GM19397 (cell line): ENCODE results near the gene PI3.
"Not testable (repeated sequence)": the region's sequence is repeated elsewhere in the genome, so short reads cannot be mapped to it uniquely, and the experiment has no call there.

Experiments used
- ATAC-seq: cut with Tn5 transposase; IDR thresholded peaks from one replicate; pipeline ENCODE4 v1.9.1; 2021; ENCODE audit warnings: mild to moderate bottlenecking, moderate library complexity; ENCODE audit not compliant: unreplicated experiment

Gene PI3, protein sequence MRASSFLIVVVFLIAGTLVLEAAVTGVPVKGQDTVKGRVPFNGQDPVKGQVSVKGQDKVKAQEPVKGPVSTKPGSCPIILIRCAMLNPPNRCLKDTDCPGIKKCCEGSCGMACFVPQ

DNA sequence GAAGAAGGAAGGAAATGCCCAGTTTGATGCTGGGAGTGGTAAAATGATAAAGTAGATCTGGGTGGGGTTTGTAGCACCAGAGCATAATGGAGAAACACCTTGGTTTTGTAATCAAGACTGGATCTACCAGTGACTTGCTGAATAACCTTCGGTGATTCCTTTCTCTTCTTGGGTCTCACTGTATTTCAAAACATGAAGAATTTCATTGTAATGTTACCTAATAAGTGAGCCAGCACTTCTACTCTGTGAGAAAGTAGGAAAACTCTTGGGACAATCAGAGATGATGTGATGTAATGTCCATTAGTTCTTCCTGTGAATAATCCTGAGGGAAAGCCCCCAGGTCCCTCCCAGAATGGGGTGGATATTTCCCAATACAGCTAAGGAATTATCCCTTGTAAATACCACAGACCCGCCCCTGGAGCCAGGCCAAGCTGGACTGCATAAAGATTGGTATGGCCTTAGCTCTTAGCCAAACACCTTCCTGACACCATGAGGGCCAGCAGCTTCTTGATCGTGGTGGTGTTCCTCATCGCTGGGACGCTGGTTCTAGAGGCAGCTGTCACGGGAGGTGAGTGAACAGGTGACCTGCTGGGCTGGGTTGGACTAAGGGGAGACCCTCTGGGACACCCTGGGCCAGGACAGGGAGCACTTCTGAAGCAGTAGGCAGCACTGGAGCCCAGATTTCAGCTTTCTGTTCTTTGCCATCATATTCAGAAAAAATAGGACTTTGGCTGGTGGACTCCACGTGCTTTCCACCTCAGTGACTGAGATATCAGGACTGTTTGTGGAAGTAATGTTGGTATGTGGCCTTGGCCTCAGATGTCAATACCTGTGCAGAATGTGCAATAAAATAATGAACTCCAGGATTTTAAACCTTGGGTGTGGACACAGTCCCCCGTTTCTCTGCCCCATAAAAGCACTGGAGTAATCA is at the start of gene PI3:
Gene PI3 (plus strand): TSS at position 469 of the 931 bp plus-strand sequence. CDS start 21 bp downstream, at position 490.
- ATAC-seq: no peak

DNA sequence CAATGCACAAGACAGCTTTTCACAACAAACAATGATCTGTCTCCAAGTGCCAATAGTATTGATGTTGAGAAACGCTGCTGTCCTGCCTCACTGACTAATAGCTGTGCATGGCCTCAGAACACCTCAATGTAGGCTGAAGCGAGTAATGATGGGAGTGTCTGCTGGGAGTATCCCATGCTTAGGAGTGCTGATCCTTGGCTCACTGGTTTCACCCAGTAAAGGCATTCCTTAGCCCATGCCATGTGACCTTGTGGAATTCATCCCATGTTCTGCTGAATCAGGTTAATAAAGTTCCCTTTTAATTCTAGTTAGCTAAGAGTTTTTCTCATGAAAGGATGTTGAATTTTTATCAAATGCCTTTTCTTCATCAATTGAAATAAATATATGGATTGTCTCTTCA is 46.6 kb upstream of the PI3 start:
- ATAC-seq: no peak

DNA sequence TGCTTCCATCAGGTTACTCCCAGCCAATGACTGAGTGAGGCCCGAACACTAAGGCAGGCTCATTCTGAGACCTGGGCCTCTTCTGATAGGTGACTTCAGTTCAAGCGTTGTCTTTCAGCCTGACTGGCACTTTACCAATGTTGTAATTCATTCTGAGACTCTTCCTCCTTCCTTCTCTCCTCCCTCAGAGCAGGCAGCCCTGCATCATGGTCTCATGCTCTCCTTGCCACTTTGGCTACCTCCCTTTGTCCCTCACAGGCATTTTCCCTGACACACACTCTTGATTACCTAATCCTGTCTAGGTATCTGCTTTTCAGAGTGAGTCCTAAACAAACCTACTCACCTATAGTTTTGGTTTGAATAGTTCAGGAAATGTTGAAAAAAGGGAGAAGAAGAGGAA is 37.8 kb upstream of the PI3 start:
- no peak for ATAC-seq

DNA sequence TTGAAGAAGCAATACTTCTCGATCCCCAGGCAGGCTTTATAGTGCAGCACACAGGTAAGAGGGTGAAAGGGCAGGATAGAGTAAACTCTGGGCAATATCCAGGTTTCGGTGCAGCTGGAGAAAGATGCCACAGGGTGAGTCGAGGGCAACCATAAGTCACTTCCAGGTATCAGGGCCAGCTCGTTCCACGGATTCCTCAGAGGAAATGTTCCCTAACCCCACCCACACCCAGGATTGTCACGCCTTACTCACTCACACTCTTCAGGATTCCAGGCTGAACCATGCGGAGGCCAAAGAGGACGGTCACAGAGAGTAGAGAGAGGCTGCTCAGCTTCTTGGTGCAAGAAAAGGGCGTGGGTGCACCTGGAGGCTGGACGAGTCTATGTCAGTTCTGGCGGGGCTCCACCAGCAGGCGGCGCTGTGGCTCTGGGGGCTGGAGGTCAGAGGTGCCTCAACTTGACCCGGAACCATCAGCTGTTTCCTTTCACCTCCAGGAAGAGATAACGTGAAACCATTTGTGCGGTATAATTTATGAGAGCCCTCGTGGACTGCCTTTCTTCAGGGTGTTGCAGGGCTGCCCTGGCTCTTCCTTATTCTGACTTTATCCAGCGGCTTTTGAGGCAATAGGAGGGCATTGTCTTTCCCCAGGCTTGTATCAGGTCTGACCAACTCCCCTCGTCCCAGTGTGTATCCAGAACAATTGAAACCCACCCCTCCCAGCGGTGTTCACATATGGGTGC is 36.0 kb upstream of the PI3 start:
- ATAC-seq: no peak

DNA sequence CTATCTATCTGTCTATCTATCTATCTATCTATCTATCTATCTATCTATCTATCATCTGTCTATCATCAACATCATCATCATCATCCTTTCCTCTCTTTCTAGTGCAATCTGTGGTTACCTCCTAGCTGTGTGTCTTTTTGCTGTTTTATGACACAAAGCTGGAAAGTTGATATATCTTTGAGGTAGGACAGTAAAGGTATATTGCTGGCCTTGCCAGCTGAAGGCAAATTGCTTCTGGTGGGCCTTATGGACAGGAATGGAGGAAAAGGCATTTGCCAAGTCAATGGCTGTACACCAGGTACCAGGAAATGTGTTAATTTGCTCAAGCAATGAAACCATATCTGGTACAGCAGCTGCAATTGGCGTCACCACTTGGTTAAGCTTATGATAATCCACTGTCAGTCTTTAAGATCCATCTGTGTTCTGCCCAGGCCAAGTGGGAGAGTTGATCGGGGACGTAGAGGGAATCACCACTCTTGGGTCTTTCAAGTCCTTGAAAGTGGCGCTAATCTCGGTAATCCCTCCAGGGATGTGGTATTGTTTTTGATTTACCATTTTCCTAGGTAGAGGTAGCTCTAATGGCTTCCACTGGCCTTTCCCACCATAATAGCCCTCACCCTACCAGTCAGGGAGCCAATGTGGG is 34.8 kb upstream of the PI3 start:
- ATAC-seq: not testable (repeated sequence)

DNA sequence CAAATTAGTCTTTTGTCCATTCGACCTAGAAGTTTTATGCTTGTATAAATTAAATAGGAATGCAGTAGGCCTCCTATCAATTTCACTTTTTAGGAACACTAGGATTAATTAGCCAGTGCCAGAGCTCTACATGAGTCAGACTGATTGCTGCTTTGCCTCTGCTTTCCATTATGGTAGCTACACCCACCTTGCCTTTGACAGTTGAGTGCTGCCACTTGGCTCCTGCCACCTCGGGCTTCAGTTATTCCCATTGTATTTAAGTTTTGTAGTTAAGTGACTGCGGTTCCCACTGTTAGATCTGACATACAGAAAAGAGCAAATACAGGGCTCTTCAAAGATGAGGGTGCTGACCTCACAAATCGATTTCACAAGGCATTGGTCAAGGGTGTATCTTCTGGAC is 33.9 kb upstream of the PI3 start:
- no peak for ATAC-seq

DNA sequence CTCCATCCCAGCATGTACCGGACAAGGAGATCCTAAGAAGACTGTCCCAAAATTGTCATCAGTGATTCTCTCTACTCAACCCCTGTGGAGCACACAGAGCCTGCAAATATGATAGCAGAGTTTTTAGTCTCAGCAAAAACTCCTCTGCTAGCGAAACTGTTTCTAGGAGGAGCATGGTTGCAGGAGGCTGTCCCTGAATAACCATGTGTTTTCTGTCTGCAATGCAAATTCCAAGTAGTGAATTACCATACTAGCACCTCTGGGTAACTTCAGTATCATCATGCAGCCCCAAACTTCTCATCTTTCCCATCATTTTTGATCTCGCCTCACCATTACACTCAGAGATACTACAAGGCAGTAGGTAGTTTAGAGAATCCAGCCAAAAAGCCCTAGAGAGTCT is 25.6 kb upstream of the PI3 start:
- ATAC-seq: no peak

DNA sequence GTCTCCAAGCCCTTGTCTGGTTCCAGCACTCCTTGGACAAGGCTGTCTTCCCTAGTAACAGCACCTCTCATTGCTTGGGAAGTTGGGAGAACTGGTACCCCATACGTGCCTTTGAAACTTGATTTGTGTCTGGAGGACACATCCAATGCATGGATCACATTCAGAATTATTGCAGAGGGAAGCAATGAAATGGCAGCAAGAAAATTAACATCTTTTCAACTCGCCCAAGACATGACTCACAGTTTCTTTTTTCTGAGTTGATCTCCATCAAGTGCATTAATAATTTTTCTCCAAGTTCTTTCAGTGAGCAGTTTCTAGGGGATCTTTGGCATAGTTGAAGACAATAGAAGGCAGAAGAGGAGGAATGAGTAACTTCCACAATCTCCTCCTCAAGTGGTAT is 22.3 kb upstream of the PI3 start:
- ATAC-seq: no peak

DNA sequence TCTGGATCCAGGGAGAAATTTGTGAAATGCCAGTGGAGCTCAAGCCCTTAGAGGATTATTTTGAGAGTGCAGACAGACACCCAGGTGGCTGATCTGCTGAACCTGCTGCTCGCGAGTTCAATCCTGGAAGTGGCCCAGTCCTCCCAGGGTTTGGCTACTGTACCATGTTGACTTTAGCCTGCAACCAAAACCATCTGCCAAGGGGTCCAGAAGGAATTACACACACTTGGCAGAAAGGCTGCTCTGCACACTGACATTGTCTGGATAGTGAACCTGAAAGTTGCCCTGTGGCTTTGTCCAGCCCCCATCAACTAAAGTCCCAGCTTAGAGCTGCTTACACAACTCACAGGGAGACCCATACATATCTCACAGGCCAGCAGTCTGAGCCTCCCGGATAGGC is 21.6 kb upstream of the PI3 start:
- ATAC-seq: no peak

DNA sequence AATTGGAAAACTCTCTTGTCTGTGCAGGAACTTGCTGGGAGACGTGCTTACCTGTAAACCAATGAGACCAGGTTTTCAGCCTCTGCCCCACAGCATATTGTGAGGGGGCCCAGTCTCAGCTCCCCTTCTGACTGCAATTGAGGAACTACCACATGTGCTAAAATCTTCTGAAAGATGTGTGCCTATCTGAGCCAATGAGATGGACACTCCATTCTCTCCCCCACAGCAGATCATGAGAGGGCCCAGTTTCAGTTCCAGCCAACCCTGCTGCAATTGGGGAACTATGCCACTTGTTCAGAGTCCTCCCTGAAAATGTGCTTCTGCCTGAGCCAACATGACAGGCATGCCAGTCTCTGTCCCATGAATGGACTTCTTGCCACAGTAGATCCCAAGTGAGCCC is 20.9 kb upstream of the PI3 start:
- no peak for ATAC-seq

DNA sequence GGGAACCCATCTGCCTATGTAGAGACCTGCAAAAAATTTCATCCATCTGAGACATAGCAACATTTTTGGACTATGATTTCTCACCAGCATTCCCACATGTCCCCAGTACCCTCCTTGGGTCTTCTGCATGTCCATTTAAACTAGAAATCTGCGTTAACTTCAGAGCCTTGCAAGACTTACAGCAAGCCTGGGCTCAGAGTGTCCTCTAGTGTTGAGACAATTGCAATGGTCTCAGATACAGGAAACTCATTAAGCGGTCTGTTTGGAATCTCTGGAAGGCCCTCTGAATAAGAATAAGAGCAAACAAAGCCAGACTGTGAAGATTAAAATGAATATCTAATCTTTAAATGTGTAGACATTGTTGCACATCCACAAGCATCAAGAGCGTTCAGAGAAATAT is 20.5 kb upstream of the PI3 start:
- ATAC-seq: no peak

DNA sequence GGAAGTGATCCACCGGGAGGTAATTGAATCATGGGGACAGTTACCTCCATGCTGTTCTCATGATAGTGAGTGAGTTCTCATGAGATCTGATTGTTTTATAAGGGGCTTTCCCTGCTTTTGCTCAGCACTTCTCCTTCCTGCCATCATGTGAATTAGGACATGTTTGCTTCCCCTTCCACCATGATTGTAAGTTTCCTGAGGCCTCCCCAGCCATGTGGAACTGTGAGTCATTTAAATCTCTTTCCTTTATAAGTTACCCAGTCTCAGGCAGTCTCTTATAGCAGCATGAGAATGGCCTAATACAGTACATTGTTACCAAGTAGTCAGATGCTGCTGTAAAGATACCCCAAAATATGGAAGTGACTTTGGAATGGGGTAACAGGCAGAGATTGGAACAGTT is 19.9 kb upstream of the PI3 start:
- not testable (repeated sequence) for ATAC-seq

DNA sequence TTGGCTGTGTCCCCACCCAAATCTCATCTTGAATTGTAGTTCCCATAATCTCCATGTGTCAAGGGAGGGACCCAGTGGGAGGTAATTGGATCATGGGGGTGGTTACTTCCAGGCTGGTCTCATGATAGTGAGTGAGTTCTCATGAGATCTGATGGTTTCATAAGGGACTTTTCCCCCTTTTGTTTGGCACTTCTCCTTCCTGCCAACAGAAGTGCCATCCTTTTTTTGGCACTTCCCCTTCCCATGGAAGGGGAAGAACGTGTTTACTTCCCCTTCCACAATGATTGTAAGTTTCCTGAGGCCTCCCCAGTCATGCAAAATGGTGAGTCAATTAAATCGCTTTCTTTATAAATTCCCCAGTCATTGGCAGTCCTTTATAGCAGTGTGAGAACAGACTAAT is 18.0 kb upstream of the PI3 start:
- ATAC-seq: no peak

DNA sequence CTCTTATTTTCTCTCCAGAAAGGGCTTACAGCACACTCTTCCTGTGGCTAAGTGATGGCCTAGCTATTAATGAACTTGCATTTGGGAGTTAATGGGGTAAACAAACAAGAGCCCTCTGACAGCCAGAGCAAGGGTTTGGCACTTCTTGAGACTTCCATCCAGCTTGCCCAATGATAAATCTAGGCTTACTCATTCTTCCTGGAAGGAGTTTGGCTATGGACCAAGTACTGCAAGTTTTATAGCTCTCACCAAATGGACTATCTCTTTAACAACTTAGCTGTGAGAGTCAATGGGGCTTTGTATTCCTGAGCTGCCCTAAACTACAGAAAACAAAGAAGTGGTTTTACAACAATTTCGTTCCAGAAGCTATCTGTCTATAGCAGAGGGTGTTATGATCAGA is 16.7 kb upstream of the PI3 start:
- ATAC-seq: no peak

DNA sequence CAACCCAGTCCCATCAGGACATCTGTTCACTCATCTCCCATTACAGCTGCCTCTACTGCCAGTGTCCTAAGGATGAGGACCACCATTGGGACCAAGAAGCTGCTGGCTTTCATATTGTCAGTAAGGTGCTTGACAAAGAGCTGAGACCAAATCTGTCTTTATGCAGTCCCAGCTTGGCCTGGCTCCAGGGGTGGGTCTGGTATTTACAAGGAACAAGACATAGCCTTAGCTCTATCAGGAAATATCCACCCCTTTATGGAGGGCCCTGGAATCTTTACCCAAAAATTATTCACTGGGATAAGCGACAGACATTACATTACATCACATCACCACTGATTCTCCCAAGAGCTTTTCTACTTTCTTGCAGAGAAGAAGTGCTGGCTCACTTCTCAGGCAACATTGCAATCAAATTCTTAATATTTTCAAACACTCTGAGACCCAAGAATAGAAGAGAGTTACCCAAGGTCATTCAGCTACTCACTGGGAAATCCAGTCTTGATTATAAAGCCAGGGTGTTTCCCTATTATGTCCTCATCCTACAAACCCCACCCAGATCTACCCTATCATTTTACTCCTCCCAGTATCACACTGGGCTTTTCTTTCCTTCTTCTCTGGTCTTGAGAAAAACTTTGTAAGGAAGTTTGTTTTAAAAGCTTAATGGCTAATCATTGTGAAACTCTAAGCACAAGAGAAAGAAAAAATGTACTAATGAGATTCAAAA is 11.5 kb upstream of the PI3 start:
- ATAC-seq: no peak

DNA sequence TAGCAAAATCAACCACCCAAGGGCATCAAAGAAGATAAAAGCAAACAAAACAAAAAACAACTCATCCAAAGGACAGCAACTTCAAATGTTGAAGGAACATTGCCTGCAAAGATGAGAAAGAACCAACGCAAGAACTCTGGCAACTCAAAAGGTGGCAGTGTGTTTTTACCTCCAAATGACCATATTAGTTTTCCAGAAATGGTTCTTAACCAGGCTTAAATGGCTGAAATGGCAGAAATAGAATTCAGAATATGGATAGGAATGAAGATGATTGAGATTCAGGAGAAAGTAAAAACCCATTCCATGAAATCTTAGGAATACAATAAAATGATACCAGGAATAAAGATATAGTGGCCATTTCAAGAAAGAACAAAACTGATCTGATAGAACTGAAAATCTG is 9.8 kb upstream of the PI3 start:
- no peak for ATAC-seq

DNA sequence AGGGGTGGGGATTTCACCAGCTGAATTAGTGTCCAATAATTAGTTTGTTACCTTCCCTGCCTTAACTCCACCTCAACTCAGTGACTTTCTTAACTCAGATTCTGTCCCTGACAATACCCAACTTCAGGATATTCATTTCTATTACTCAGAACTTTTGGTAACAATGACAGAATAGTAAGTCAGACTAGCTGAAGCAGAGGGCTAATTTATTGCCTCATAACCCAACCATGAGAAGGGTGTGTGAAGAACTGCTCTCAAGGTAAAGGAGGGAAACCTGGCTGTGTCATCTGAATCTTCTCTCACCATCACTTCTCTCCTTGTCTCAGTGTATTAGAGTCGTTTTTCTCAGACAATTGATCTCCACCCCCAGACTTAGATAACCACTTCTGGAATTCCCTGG is 1.2 kb upstream of the PI3 start:
- no peak for ATAC-seq

DNA sequence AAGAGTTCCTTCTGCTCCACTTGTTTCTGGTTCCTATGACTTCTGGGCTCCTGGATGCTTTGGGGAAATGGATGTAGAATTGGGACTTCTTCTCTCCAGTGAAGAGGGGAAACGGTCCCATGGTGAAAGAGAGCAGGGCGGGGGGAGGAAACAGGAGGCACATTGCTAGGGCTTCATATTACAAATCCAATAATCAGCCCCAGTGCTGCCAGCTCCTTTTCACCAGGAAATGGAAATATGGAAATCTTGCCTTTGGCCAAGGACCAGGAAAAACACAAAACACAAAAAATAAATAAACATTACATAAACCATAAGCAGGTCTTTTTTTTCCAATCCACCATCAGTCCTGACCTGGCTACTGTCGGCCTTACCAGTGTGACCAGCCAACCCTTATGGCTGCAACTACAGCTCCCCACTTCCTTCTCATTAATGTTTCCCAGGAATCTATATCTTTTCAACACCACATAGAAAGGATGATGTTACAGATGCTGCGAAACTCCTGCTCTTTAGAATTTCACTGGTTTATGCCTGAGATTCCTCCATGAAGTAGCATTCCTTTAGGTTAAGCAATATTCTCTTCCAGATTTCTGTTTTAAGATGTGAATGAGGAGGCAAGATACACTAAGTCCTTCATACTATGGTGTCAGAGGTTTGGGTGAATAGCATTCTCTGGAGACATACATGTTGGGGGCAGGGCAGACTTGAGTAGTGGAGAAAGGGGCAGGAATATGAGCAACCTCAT is 2.0 kb downstream of the PI3 start:
- ATAC-seq: no peak

DNA sequence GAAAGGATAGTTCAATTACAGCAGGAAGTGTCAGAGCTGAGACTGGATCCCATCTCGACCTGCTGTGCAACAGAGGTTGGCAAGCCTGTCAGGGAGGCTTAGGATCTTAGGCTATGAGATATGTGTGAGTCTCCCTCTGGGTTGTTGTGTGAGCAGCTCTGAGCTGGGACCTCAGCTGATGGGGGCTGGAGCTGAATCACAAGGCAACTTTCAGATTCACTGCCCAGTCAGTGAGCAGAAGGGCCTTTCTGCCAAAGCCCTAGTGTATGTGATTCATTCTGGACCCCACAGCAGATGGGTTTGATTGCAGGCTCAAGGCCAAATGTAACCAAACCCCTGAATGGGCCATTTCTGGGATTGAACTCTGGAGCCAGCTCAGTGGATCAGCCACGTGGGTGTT is 4.5 kb downstream of the PI3 start:
- ATAC-seq: no peak

DNA sequence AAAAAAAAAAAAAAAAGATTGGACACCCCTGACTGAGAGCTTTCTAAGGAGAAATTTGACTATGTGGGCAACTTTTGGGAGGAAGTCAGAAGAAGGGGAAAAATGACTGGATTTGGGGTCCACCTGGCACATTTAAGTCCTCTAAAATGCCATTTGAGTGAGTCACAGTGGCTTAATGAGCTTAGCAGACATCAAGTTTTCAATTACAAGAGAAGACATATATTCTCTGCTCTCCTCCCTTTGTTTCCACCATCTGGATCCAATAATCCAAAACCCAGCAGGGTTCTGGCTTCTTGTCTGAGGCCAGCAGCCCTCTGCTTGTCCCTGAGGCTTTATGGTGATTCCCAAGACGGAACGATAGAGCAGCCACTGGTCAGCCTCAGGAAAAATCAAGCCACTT is 6.9 kb downstream of the PI3 start:
- no peak for ATAC-seq
